Measurements from ENCODE around the gene TMEM62. TPM values are rescaled to one million over a fixed set of nuclear protein-coding genes. Genes with fewer than 3 reads are reported as not detected.

TMEM62 gene
- total RNA-seq, 1 experiment from 2014 or later: 12.5 TPM

DNA sequence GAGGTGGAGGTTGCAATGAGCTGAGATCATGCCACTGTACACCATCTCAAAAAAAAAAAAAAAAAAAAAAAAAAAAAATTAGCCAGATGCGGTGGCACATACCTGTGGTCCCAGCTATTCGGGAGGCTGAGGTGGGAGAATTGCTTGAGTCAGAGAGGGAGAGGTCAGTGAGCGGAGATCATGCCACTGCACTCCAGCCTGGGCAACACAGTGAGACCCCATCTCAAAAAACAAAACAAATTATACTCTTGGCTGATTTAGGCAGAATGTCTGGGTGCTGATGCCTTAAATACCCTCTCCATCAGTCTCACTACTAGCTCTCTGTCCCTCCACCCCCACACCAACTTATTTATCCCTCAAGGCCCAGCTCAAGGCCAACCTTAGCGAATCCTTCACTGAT lies 41.5 kb upstream of the TMEM62 start:
- H3K27me3 ChIP-seq (ENCODE audit: insufficient read depth, low read depth): no peaks in the 10 kb centered on the region
- H3K27ac ChIP-seq: no peak overlapping the region
- H3F3A ChIP-seq (ENCODE audit: insufficient read depth, low read depth): no peaks in the 10 kb centered on the region
- H3K9me2 ChIP-seq (ENCODE audit: insufficient read depth): no peaks in the 10 kb centered on the region
- no peak overlapping the region for H2AFZ ChIP-seq
- no peak for DNase-seq
- intact Hi-C loops (cut with micrococcal nuclease; ENCODE audit: unreplicated experiment): no loop called here
- ChIA-PET POLR2A (ENCODE audit: unreplicated experiment) (interaction anchor here (0.6 kb wide), 1 partner anchor 70 kb away, joined by 9 read pairs; no protein-coding TSS in a partner anchor), CTCF (no interaction called here)
- no TSS peak for BruUV-seq (replicated peaks)
- H4K20me1 ChIP-seq (ENCODE audit: insufficient read depth): no peaks in the 10 kb centered on the region
- no peaks in the 10 kb centered on the region for H3K36me3 ChIP-seq (ENCODE audit: low read depth)
- no peaks in the 10 kb centered on the region for H3K79me2 ChIP-seq (ENCODE audit: low read depth)
- H3K4me2 ChIP-seq: no peak overlapping the region
- no peaks in the 10 kb centered on the region for H3K4me1 ChIP-seq (replicated peaks; ENCODE audit: insufficient read depth)
- TF ChIP-seq EZH2 (IDR thresholded peaks at IDR 0.05; ENCODE audit: low read depth): no peak
- TF ChIP-seq, protein P1, sequence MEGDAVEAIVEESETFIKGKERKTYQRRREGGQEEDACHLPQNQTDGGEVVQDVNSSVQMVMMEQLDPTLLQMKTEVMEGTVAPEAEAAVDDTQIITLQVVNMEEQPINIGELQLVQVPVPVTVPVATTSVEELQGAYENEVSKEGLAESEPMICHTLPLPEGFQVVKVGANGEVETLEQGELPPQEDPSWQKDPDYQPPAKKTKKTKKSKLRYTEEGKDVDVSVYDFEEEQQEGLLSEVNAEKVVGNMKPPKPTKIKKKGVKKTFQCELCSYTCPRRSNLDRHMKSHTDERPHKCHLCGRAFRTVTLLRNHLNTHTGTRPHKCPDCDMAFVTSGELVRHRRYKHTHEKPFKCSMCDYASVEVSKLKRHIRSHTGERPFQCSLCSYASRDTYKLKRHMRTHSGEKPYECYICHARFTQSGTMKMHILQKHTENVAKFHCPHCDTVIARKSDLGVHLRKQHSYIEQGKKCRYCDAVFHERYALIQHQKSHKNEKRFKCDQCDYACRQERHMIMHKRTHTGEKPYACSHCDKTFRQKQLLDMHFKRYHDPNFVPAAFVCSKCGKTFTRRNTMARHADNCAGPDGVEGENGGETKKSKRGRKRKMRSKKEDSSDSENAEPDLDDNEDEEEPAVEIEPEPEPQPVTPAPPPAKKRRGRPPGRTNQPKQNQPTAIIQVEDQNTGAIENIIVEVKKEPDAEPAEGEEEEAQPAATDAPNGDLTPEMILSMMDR (conservative IDR thresholded peaks at IDR 0.05): no peak
- no peak overlapping the region for H3K4me3 ChIP-seq
- H3K9me3 ChIP-seq (ENCODE audit: insufficient read depth, low read depth): no peaks in the 10 kb centered on the region

DNA sequence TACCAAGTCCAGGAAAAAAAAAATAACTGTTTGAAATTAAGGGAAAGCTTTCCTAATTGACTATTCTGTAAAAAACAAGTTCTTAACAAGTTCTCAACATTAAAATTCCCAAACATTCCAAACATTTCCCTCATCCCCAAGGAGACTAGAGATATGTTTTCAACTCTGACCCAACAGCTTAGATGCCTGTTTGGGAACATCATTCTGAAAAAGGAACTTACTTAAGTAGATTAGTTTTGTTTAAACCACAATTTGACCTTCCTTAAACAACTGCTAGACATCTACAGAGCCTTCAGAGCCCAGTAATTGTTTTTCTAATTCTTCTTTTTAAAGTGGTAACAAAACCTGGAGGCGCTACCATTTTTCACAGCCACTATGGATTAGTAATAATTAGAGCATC lies 40.4 kb upstream of the TMEM62 start:
- intact Hi-C loops (cut with micrococcal nuclease; ENCODE audit: unreplicated experiment): no loop called here
- Histone ChIP-seq H3K27ac (no peak overlapping the region), H3K4me1 (replicated peaks; ENCODE audit: insufficient read depth) (no peaks in the 10 kb centered on the region), H4K20me1 (ENCODE audit: insufficient read depth) (no peaks in the 10 kb centered on the region), H3K79me2 (ENCODE audit: low read depth) (no peaks in the 10 kb centered on the region), H3K4me2 (no peak overlapping the region), H3K4me3 (no peak overlapping the region), H3K27me3 (ENCODE audit: insufficient read depth, low read depth) (no peaks in the 10 kb centered on the region), H3F3A (ENCODE audit: insufficient read depth, low read depth) (no peaks in the 10 kb centered on the region), H2AFZ (no peak overlapping the region), H3K36me3 (ENCODE audit: low read depth) (no peaks in the 10 kb centered on the region), H3K9me2 (ENCODE audit: insufficient read depth) (no peaks in the 10 kb centered on the region), H3K9me3 (ENCODE audit: insufficient read depth, low read depth) (no peaks in the 10 kb centered on the region)
- DNase-seq: no peak
- ChIA-PET POLR2A (ENCODE audit: unreplicated experiment) (interaction anchor here (0.6 kb wide), 1 partner anchor 854 kb away, joined by 6 read pairs; no protein-coding TSS in a partner anchor), CTCF (no interaction called here)
- no peak for TF ChIP-seq EZH2 (IDR thresholded peaks at IDR 0.05; ENCODE audit: low read depth)
- TF ChIP-seq, protein P1 (conservative IDR thresholded peaks at IDR 0.05): no peak
- no TSS peak for BruUV-seq (replicated peaks)

DNA sequence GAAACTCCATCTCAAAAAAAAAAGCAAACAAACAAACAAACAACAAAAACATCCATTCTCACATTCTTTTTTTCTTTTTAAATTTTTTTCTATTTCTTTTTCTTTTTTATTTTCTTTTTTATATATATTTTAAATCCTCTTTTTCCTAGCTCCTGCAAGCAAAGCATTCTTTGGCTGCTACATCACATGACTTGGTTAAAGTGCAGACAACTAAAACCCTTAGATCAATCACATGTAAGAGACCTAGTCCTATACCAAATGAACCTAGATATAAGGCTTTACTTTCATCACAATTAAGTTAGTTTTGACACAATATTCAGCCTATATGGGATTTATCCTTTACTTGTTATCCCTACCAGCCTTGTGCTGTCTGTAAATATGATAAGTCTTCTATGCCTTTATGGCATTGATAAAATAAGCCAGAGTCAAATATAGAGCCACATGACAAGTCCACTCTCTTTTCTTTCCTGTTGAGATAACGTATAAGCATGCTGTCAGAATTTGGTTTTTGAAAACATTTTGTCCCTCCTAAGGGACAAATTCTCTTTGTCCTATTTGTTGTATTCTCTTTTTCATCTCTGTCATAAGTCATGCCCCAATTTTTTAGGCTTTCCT lies 38.9 kb upstream of the TMEM62 start:
- H2AFZ ChIP-seq: no peak overlapping the region
- no peaks in the 10 kb centered on the region for H3K4me1 ChIP-seq (replicated peaks; ENCODE audit: insufficient read depth)
- no peak overlapping the region for H3K4me3 ChIP-seq
- no peaks in the 10 kb centered on the region for H3F3A ChIP-seq (ENCODE audit: insufficient read depth, low read depth)
- POLR2A ChIA-PET (ENCODE audit: unreplicated experiment): no interaction called here
- no peak overlapping the region for H3K4me2 ChIP-seq
- DNase-seq: no peak
- no peaks in the 10 kb centered on the region for H3K9me3 ChIP-seq (ENCODE audit: insufficient read depth, low read depth)
- no peaks in the 10 kb centered on the region; the same call in 1 of the 2 replicates for H4K20me1 ChIP-seq (ENCODE audit: insufficient read depth)
- H3K27ac ChIP-seq: no peak overlapping the region
- no peaks in the 10 kb centered on the region for H3K79me2 ChIP-seq (ENCODE audit: low read depth)
- BruUV-seq (replicated peaks): no TSS peak
- no peak for TF ChIP-seq EZH2 (IDR thresholded peaks at IDR 0.05; ENCODE audit: low read depth)
- TF ChIP-seq, protein P1 (conservative IDR thresholded peaks at IDR 0.05): no peak
- CTCF ChIA-PET: interaction anchor here (0.7 kb wide), 1 partner anchor 178 kb away, joined by 6 read pairs; no protein-coding TSS in a partner anchor
- no peaks in the 10 kb centered on the region for H3K27me3 ChIP-seq (ENCODE audit: insufficient read depth, low read depth)
- no peaks in the 10 kb centered on the region for H3K9me2 ChIP-seq (ENCODE audit: insufficient read depth)
- no peaks in the 10 kb centered on the region for H3K36me3 ChIP-seq (ENCODE audit: low read depth)
- intact Hi-C loops (cut with micrococcal nuclease; ENCODE audit: unreplicated experiment): no loop called here

Measured in PC-9 (cell line).